ENCODE data around the gene RGS7.
"Not testable (repeated sequence)": the region's sequence is repeated elsewhere in the genome, so short reads cannot be mapped to it uniquely, and the experiment has no call there.

Gene RGS7

DNA sequence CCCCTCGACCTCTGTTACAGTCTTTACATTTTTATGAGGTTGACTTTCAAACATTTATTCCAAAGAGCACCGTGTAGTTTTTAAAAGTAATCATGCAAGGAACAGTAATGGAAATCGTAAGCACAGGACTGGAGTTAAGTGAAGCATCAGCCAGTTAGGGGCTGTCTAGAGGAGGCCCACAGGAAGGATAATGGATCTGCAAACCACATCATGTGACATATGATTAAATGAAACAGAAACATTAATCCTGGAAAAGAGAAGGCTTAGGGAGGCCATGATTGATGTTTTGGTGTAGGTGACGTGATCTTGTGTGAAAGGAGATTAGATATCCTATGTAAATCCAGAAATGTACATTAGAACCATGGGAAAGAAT, 25.0 kb downstream of the RGS7 start:
- peak; percentile 7 for DNase-seq (ENCODE audit: low spot score)

GRCh38 chr1:241331328-241332036, 25.5 kb downstream of the RGS7 start:
- no peak for DNase-seq (ENCODE audit: low spot score)

GRCh38 chr1:241330619-241331327, 26.2 kb downstream of the RGS7 start:
- no peak for DNase-seq (ENCODE audit: low spot score)

GRCh38 chr1:241325456-241325855, 31.5 kb downstream of the RGS7 start:
- no peak for DNase-seq (ENCODE audit: low spot score)

GRCh38 chr1:241323514-241324195, 33.4 kb downstream of the RGS7 start:
- no peak for DNase-seq (ENCODE audit: low spot score)

DNA sequence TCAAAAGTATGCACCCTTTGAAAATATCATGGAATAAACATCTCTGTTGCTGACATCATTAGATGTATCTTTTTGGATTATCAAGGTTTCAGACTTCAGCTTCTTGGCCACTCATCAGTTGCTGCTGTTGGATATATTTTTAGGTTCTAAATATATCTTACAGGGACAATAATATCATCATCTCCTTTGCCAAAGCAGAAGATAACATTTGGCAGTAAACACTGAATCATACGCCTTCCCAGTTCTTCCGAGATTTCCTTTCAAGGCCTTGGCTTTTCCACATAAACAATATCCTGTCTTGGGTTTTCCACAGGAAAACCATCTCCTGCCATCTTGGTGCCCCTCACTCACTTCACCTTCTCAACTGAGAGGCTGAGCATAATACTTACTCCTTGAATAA, 39.3 kb downstream of the RGS7 start:
- no peak for DNase-seq (ENCODE audit: low spot score)

DNA sequence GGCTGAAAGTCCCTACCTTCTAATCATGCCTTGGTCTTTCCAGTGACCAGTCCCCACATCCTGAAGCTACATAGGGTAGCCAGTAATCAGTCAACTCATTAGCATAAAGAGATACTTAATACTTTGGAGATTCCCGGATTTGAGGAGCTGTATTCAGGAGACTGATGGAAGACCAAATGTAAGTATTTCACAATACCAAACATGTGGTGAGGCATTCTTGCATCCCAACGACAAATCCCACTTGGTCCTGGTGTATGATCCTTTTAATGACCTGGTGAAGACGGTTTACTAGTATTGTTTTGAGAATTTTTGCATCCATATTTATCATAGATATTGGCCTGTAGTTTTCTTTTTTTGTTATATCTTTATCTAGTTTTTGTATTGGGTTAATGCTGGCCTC, 40.6 kb downstream of the RGS7 start:
- no peak for DNase-seq (ENCODE audit: low spot score)

DNA sequence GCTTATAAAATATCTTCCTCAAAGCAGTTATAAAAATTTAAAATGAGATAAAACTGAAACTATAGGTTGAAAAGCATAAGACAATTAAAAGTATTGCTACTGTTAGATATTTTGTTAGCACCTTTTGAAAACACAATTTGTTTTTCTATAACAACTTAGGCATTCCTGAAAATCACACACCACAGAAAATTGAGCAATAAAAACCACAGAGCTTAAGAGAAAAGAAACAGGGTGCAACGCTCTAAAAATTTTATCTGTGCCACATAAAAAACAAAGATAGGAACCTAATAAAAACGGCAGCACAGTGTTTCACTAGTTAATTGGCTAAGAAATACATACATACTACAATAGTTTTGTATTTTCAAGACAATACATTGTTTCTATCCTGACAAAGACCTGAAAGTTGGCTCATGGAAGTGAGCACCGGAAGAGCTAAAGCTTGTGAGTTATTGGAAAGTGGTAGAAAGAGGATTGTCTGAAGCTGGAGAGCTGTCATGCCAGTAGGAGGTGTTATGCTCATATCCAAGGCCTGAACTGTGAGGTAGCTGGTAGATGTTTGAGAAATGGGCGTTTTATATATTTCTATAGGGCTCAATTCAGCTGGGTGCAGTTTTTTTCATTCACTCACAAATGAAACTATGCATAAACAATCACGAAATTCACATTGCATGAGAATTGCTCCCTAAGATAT, 45.8 kb downstream of the RGS7 start:
- no peak for DNase-seq (ENCODE audit: low spot score)

DNA sequence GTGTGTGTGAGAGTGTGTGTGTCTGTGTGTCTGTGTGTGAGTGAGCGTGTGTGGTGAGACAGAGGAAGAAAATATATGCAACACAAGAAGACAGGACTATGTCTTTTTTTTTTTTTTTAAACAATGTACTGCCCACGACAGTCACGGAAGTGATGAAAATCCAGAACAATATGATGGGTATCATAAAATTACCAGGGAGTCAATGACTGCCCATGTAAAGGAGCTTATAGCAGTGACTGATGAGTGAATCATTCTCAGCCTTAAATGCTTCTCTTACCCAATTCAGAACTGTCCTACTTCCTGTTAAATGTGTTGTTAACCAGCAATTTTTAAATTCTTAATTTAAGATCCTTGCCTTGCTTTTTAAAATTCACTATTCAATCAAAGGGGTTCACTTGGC, 46.6 kb downstream of the RGS7 start:
- DNase-seq (ENCODE audit: low spot score) = no peak

GRCh38 chr1:241309651-241310050, 47.4 kb downstream of the RGS7 start:
- DNase-seq (ENCODE audit: low spot score) = no peak

- DNase-seq (ENCODE audit: low spot score) = no peak
These were observed 48.5 kb downstream of the RGS7 start for GRCh38 chr1:241308471-241308870.

DNA sequence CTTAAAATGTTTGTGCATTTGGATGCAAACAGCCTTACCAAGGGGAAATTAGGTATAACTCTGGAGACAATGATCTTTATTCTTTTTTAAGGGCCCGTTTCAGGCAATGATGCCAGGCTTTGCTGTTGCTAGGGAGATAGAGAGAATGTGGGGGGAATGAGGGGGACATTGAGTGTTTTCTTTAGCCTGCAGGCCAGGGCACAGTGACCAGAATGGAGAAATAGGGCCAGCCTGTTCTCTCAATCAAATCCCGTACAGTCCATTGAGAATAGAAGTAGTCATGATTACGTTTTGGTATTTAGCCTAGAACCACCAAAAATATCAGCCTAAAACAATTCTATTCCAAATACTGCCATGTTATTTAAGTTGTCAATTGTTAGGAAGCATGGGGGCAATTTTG, 49.0 kb downstream of the RGS7 start:
- no peak for DNase-seq (ENCODE audit: low spot score)

DNA sequence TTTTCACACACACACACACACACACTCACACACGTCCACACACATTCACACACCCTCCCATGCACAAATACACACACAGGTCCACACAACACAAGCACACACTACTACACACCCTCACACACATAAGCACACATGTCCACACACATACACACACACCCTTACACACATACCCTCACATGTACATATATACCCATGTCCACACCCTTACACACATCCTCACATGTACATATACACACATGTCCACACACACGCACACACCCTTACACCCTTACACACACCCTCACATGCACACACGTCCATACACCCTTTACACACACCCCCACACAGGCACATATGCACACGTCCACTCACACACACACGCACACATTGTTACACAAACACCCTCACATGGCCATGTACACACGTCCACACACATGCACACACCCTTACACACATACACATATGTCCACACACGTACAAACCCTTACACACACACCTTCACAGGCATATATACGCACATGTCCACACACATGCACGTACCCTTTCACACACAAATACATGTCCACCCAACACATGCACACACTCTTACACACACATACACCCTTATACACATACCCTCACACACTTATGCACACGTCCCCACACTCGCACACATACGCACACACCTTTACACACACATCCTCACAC, 50.7 kb downstream of the RGS7 start:
- no peak for DNase-seq (ENCODE audit: low spot score)

DNA sequence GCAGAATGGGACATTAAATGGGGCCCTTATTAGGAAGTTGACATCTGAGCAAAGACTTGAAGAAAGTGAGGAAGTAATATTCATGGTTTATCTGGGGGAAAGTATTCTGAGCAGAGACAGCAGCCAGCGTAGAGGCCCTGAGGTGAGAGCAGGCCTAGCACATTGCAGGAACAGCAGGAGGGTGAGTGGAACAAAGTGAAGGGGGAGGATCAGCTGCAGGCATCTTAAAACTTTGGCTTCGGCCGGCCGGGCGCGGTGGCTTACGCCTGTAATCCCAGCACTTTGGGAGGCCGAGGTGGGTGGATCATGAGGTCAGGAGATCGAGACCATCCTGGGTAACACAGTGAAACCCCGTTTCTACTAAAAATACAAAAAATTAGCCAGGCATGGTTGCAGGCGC, 55.0 kb downstream of the RGS7 start:
- not testable (repeated sequence) for DNase-seq (ENCODE audit: low spot score)

GRCh38 chr1:241299347-241299746, 57.7 kb downstream of the RGS7 start:
- DNase-seq (ENCODE audit: low spot score) = no peak

DNA sequence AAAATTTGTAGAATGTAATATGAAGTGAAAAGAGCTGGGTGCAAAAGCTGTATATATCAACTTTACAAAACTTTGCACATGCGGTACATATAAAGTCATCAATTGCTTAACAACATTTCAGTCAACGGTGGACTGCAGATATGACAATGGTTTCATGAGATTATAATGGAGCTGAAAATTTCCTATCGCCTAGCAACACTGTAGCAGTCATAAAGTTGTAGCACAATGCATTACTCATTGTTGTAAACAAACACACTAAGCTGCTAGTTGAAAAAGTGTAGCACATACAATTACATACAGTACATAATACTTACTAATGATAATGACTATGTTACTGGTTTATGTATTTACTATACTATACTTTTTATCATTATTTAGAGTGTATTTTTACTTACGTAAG, 64.0 kb downstream of the RGS7 start:
- DNase-seq (ENCODE audit: low spot score) = no peak

- DNase-seq (ENCODE audit: low spot score) = not testable (repeated sequence)
These were observed 65.5 kb downstream of the RGS7 start for GRCh38 chr1:241291548-241291947.

DNA sequence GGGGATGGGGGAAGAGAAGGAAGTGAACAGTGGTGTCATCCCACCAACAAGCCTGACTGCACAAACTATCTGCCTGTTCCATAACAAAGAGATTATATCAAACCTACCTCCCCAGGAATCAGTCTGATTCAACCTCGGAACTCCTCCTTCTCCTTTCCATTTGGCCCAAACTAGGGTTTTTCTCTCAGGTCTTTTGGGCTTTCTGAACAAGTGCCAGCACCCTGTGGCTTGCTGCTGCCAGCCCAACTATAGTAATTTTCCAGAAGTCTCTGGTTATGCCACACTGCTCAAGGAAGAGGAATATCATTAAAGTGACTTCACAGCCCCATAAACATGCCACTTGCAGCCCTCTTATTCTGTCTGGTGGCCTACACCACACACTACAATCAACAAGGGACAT, 70.5 kb downstream of the RGS7 start:
- DNase-seq (ENCODE audit: low spot score) = no peak

DNA sequence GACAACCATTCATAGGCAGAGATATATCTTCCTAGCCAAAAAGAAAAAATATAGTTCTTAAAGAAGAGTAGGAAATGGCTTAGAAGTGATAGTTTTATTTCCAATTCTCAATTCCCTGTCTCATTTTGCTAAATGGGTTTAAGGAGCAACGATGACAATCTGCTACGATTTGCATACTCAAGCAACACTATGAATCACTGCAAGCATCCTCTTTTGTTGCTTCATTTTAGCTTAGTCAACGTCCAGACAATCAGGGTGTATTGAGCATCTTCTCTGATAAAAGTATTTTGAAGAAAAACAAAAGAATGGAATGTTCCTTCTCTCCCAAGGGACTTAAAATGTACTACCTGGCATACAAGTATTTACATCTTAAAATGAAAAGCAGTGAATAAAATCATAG, 80.6 kb downstream of the RGS7 start:
- DNase-seq (ENCODE audit: low spot score) = no peak

DNA sequence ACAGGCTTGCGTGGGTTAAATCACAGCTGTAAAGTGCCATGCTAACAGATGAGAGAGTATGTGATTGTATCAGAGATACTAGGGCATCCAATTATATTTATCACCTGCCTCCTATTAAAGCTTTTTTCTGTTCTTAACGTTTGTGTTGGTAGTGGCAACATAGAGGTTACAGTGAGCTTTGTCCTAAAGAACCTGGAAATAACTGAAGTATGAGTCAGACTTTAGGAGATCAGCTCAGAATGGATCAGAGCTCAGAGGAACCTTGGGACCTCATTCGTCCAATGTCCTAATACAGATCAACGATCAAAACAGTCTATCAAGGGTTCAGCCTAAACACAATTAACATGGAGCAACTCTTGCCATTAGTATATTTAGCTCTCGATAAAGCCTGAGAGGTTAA, 81.0 kb downstream of the RGS7 start:
- no peak for DNase-seq (ENCODE audit: low spot score)

DNA sequence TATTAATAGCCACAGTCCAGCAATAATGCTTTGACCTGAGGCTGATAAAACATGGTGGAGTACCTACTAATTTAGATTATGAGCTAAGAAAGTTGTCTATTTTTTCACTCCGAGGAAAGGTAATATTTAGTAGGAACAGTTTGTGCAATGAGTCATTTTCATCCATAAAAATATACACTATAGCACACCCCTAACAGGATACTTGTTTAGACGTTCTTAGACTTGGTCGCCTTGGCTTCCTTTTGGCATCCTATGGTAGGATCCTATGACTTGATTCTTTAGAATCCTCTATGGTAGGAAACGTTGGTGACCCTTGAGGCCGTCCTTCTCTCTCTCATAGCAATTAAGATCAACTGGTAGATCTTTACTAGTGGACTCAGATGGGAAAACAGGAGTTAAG, 81.8 kb downstream of the RGS7 start:
- no peak for DNase-seq (ENCODE audit: low spot score)

- DNase-seq (ENCODE audit: low spot score) = peak; percentile 45
These were observed 82.3 kb downstream of the RGS7 start for GRCh38 chr1:241274693-241275092.

All from SK-N-DZ (cell line).